Esophagus squamous epithelium (tissue), 4 donors: ENCODE results near the gene PKMYT1.

Experiments used
- CTCF ChIP-seq, 6 experiments: fragments of 450-650 bp in 4 of 6; fragments of 200-600 bp in 2 of 6; sonication (generic) in 2 of 6; IDR thresholded peaks; one replicate each; pipeline ENCODE4 v1.5.1; 2016 to 2019; ENCODE audit warnings: antibody characterized with exemption in 6 of 6, mild to moderate bottlenecking in 4 of 6, moderate library complexity in 4 of 6
- POLR2A ChIP-seq, 4 donors: fragments of 450-650 bp; IDR thresholded peaks; one replicate each; pipeline ENCODE4 v1.6.1; 2017; ENCODE audit warnings: antibody characterized with exemption in 4 of 4, mild to moderate bottlenecking in 4 of 4, moderate library complexity in 3 of 4

- TF ChIP-seq CTCF (IDR thresholded peaks at IDR 0.05) = no peak
- no peak for TF ChIP-seq POLR2A (IDR thresholded peaks at IDR 0.05)
These were observed 27.9 kb upstream of the PKMYT1 start for GRCh38 chr16:3007957-3008689.
